GM19438 (cell line): Measurements from ENCODE around the gene TAOK2.
"Not testable (repeated sequence)": the region's sequence is repeated elsewhere in the genome, so short reads cannot be mapped to it uniquely, and the experiment has no call there.

Source experiments
- ATAC-seq: cut with Tn5 transposase; IDR thresholded peaks from one replicate; pipeline ENCODE4 v1.9.1; 2021; ENCODE audit warnings: low read depth; ENCODE audit not compliant: unreplicated experiment

TAOK2 gene

GRCh38 chr16:30016555-30017276 lies 43.0 kb downstream of the TAOK2 start:
- no peak for ATAC-seq

GRCh38 chr16:30017277-30017656 lies 43.6 kb downstream of the TAOK2 start:
- ATAC-seq: no peak

- not testable (repeated sequence) for ATAC-seq
Observed at GRCh38 chr16:30017937-30018336, 44.3 kb downstream of the TAOK2 start.

GRCh38 chr16:30018731-30019158 lies 45.1 kb downstream of the TAOK2 start:
- no peak for ATAC-seq

GRCh38 chr16:30022887-30023286 lies 49.2 kb downstream of the TAOK2 start, which contains the start of gene C16orf92:
TSS of gene C16orf92 (plus strand) at chr16:30023198. CDS start at chr16:30023341, 143 bp downstream.
- no peak for ATAC-seq

- no peak for ATAC-seq
Observed at GRCh38 chr16:30023586-30023985, 49.9 kb downstream of the TAOK2 start.

GRCh38 chr16:30024451-30024850 lies 50.8 kb downstream of the TAOK2 start:
- ATAC-seq: no peak

GRCh38 chr16:30025156-30025555 lies 51.5 kb downstream of the TAOK2 start:
- no peak for ATAC-seq

GRCh38 chr16:30025574-30025973 lies 51.9 kb downstream of the TAOK2 start:
- ATAC-seq: no peak

GRCh38 chr16:30026449-30026848 lies 52.8 kb downstream of the TAOK2 start:
- ATAC-seq: no peak

- no peak for ATAC-seq
Observed at GRCh38 chr16:30027588-30028437, 54.1 kb downstream of the TAOK2 start.

GRCh38 chr16:30028438-30029076 lies 54.9 kb downstream of the TAOK2 start:
- no peak for ATAC-seq

GRCh38 chr16:30030011-30030685 lies 56.5 kb downstream of the TAOK2 start:
- ATAC-seq: no peak

GRCh38 chr16:30030841-30031413 lies 57.3 kb downstream of the TAOK2 start, which contains the start of gene TLCD3B:
TSS of gene TLCD3B (minus strand) at chr16:30031271. CDS start at chr16:30030527, 744 bp downstream.
- no peak for ATAC-seq

GRCh38 chr16:30031477-30031918 lies 57.8 kb downstream of the TAOK2 start:
- no peak for ATAC-seq

- no peak for ATAC-seq
Observed at GRCh38 chr16:30032083-30032819, 58.6 kb downstream of the TAOK2 start.

GRCh38 chr16:30033270-30033669 lies 59.6 kb downstream of the TAOK2 start:
- no peak for ATAC-seq

- no peak for ATAC-seq
Observed at GRCh38 chr16:30040221-30040620, 66.6 kb downstream of the TAOK2 start.

- ATAC-seq: not testable (repeated sequence)
Observed at GRCh38 chr16:30040690-30041089, 67.0 kb downstream of the TAOK2 start.
